ENCODE measurements around the gene ENTHD1.

Gene ENTHD1

DNA sequence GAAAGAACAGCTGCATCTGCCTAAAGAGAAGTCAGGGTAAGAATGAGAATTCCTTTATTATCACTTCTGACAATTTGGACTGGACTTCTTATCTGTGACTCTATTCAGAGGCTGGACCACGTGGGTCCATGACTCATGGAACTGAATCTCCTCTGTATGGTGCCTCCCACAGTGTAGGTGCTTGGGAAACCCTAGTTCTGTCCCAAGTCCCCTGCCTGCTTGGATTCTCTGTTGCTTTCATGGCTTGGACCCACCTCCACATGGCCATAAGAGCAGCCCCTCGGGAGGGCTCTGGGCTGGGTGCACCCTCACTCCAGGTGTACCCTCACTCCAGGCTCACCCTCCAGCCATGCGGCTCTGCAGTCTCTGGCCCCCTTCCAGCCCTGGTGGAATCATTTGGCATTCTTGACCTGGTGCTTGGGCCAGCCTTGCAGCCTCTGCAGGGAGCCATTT is 169.6 kb downstream of the ENTHD1 start:
- TF ChIP-seq, protein P1, sequence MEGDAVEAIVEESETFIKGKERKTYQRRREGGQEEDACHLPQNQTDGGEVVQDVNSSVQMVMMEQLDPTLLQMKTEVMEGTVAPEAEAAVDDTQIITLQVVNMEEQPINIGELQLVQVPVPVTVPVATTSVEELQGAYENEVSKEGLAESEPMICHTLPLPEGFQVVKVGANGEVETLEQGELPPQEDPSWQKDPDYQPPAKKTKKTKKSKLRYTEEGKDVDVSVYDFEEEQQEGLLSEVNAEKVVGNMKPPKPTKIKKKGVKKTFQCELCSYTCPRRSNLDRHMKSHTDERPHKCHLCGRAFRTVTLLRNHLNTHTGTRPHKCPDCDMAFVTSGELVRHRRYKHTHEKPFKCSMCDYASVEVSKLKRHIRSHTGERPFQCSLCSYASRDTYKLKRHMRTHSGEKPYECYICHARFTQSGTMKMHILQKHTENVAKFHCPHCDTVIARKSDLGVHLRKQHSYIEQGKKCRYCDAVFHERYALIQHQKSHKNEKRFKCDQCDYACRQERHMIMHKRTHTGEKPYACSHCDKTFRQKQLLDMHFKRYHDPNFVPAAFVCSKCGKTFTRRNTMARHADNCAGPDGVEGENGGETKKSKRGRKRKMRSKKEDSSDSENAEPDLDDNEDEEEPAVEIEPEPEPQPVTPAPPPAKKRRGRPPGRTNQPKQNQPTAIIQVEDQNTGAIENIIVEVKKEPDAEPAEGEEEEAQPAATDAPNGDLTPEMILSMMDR (IDR thresholded peaks at IDR 0.05; ENCODE audit: low read depth, low read length, missing control alignments): no peak
- in situ Hi-C loops (cut with HindIII; ENCODE audit: low sequenced_read_pairs): no loop called here
- DNase-seq (ENCODE audit: low read depth): no peak
- H3K4me3 ChIP-seq (ENCODE audit: low read depth, low read length): no peak overlapping the region

DNA sequence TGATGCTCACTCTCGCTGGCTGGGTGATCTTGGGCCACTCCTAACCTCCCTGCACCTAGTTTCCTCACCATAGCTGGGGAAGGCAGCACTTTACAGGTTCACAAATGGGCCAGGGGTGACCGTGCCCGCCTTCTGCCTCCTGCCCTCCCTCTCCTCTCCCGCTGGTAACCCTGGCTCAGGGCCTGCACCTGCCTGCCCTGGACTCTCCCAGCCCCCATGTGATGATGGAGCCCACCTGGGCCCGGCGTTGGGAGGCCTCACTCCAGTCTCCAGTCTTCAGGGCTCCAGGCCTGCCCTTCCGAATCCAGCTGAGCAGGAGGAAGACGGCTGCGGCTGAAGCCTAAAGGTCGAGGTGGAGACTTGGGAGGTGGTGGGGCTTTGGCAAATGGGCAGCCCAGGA is 170.1 kb downstream of the ENTHD1 start:
- H3K4me3 ChIP-seq (ENCODE audit: low read depth, low read length): no peak overlapping the region
- in situ Hi-C loops (cut with HindIII; ENCODE audit: low sequenced_read_pairs): no loop called here
- no peak for DNase-seq (ENCODE audit: low read depth)
- TF ChIP-seq, protein P1 (IDR thresholded peaks at IDR 0.05; ENCODE audit: low read depth, low read length, missing control alignments): no peak

GRCh38 chr22:39722501-39722900 is 171.1 kb downstream of the ENTHD1 start:
- no peak for DNase-seq (ENCODE audit: low read depth)
- in situ Hi-C loops (cut with HindIII; ENCODE audit: low sequenced_read_pairs): no loop called here
- no peak overlapping the region for H3K4me3 ChIP-seq (ENCODE audit: low read depth, low read length)
- TF ChIP-seq, protein P1 (IDR thresholded peaks at IDR 0.05; ENCODE audit: low read depth, low read length, missing control alignments): no peak

GRCh38 chr22:39722032-39722325 is 171.6 kb downstream of the ENTHD1 start:
- H3K4me3 ChIP-seq (ENCODE audit: low read depth, low read length): no peak overlapping the region
- in situ Hi-C loops (cut with HindIII; ENCODE audit: low sequenced_read_pairs): no loop called here
- TF ChIP-seq, protein P1 (IDR thresholded peaks at IDR 0.05; ENCODE audit: low read depth, low read length, missing control alignments): no peak
- no peak for DNase-seq (ENCODE audit: low read depth)

DNA sequence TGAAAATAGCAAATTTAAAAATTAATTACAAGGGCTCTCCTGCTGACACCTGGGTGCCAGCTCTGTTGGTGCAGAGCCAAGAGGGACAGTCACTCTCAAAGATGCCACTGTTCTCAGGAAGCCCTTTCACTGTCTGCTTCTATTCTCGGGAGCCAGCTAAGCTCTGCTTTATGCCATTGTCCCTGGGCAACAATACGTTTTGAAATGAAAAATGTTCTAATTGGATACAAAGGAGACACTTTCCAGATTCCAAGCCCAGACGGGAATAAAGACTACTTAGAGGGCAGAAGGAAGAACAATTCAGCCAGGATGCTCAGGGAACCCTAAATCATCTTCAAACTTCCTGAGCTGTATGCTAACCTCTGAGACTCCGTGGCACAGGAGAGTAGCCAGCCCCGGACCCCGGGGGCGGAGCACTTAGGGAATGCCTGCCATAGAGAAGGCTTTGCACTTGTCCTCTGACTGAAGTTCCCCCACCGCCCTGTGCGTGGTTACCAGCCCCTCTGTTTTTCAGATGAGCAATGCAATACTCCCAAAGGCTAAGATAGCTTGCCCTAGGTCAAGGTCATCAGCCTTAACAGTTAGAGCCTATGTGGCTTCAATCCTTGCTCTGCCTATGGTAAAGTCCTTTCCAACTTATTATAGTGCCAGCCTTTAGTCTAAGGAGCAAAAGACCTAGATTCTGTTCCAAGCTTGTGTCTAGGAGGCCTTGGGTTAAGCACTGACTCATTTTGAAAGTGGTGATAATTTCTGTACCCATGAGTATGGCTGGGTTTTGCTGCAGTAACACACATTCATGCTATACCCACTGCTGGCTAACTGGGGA is 172.1 kb downstream of the ENTHD1 start:
- H3K4me3 ChIP-seq (ENCODE audit: low read depth, low read length): no peak overlapping the region
- in situ Hi-C loops (cut with HindIII; ENCODE audit: low sequenced_read_pairs): no loop called here
- DNase-seq (ENCODE audit: low read depth): no peak
- TF ChIP-seq, protein P1 (IDR thresholded peaks at IDR 0.05; ENCODE audit: low read depth, low read length, missing control alignments): no peak

- TF ChIP-seq, protein P1 (IDR thresholded peaks at IDR 0.05; ENCODE audit: low read depth, low read length, missing control alignments): no peak
- H3K4me3 ChIP-seq (ENCODE audit: low read depth, low read length): no peak overlapping the region
- DNase-seq (ENCODE audit: low read depth): no peak
- in situ Hi-C loops (cut with HindIII; ENCODE audit: low sequenced_read_pairs): no loop called here
These were observed 173.8 kb downstream of the ENTHD1 start for GRCh38 chr22:39719559-39720450.
